Measurements from ENCODE around the gene DNTTIP2.

DNTTIP2 gene

GRCh38 chr1:93905734-93906133 is 26.7 kb upstream of the DNTTIP2 start:
- no peaks in the 10 kb centered on the region for H3K27me3 ChIP-seq (ENCODE audit: insufficient read depth, low read length)
- H3K4me1 ChIP-seq (ENCODE audit: control insufficient read depth, insufficient read depth, low read length, unreplicated experiment), result peaks cover 41% of the 10 kb centered on the region
- H3K79me2 ChIP-seq (ENCODE audit: control insufficient read depth, insufficient read depth, low read length, unreplicated experiment), result peaks cover 65% of the 10 kb centered on the region

GRCh38 chr1:93905051-93905450 is 26.0 kb upstream of the DNTTIP2 start:
- 0 out of 2 replicates have a peak overlapping the region, but pooled peaks have one; percentile 22 for H3K4me3 ChIP-seq (ENCODE audit: low read depth, low read length)
- no peak overlapping the region for H2AFZ ChIP-seq (ENCODE audit: low read length, unreplicated experiment)
- peaks cover 41% of the 10 kb centered on the region for H3K4me1 ChIP-seq (ENCODE audit: control insufficient read depth, insufficient read depth, low read length, unreplicated experiment)
- peaks cover 67% of the 10 kb centered on the region for H3K79me2 ChIP-seq (ENCODE audit: control insufficient read depth, insufficient read depth, low read length, unreplicated experiment)
- peaks cover 4% of the 10 kb centered on the region; the same call in 1 of the 2 replicates for H3K36me3 ChIP-seq (ENCODE audit: insufficient read depth, low read length)
- H3K27me3 ChIP-seq (ENCODE audit: insufficient read depth, low read length), result no peaks in the 10 kb centered on the region
- H3K27ac ChIP-seq (ENCODE audit: low read depth, low read length), result no peak overlapping the region

More at GRCh38 chr1:93905734-93906133, 26.7 kb upstream of the DNTTIP2 start:
- H2AFZ ChIP-seq (ENCODE audit: low read length, unreplicated experiment), result no peak overlapping the region
- H3K36me3 ChIP-seq (ENCODE audit: insufficient read depth, low read length), result peaks cover 4% of the 10 kb centered on the region; the same call in 1 of the 2 replicates
- peak overlapping the region; percentile 43 for H3K27ac ChIP-seq (ENCODE audit: low read depth, low read length)
- H3K4me3 ChIP-seq (ENCODE audit: low read depth, low read length), result peak overlapping the region; percentile 96

DNA sequence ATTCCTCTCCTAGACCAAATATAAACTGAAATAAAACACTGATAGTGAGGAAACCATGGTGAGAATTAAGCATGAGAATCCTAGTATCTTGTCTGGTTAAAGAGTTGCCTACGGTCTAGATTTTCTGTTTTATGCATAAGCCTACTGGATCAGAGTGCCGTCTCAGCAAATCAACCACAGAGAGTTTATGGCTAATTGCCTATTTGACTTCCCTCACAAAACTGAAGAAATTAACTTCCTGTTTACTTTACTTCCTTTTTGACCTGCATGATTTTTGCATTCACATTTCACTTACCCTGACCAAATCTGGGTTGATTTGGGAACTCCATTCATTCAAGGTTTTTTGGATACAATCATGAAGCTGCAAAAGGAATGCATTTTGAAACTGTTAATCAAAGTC is 25.2 kb upstream of the DNTTIP2 start:
- peaks cover 41% of the 10 kb centered on the region for H3K4me1 ChIP-seq (ENCODE audit: control insufficient read depth, insufficient read depth, low read length, unreplicated experiment)
- H3K27me3 ChIP-seq (ENCODE audit: insufficient read depth, low read length), result no peaks in the 10 kb centered on the region
- no peak overlapping the region for H3K27ac ChIP-seq (ENCODE audit: low read depth, low read length)
- H2AFZ ChIP-seq (ENCODE audit: low read length, unreplicated experiment), result no peak overlapping the region
- no peak overlapping the region for H3K4me3 ChIP-seq (ENCODE audit: low read depth, low read length)
- H3K36me3 ChIP-seq (ENCODE audit: insufficient read depth, low read length), result peaks cover 4% of the 10 kb centered on the region; the same call in 1 of the 2 replicates
- peaks cover 72% of the 10 kb centered on the region for H3K79me2 ChIP-seq (ENCODE audit: control insufficient read depth, insufficient read depth, low read length, unreplicated experiment)

- Histone ChIP-seq H3K27ac (ENCODE audit: low read depth, low read length) (no peak overlapping the region), H3K79me2 (ENCODE audit: control insufficient read depth, insufficient read depth, low read length, unreplicated experiment) (peaks cover 44% of the 10 kb centered on the region), H3K36me3 (ENCODE audit: insufficient read depth, low read length) (peaks cover 14% of the 10 kb centered on the region; the same call in 1 of the 2 replicates), H3K4me1 (ENCODE audit: control insufficient read depth, insufficient read depth, low read length, unreplicated experiment) (peaks cover 22% of the 10 kb centered on the region), H3K4me3 (ENCODE audit: low read depth, low read length) (no peak overlapping the region), H3K27me3 (ENCODE audit: insufficient read depth, low read length) (no peaks in the 10 kb centered on the region), H2AFZ (ENCODE audit: low read length, unreplicated experiment) (no peak overlapping the region)
Measured at GRCh38 chr1:93900723-93901504, 21.9 kb upstream of the DNTTIP2 start.

DNA sequence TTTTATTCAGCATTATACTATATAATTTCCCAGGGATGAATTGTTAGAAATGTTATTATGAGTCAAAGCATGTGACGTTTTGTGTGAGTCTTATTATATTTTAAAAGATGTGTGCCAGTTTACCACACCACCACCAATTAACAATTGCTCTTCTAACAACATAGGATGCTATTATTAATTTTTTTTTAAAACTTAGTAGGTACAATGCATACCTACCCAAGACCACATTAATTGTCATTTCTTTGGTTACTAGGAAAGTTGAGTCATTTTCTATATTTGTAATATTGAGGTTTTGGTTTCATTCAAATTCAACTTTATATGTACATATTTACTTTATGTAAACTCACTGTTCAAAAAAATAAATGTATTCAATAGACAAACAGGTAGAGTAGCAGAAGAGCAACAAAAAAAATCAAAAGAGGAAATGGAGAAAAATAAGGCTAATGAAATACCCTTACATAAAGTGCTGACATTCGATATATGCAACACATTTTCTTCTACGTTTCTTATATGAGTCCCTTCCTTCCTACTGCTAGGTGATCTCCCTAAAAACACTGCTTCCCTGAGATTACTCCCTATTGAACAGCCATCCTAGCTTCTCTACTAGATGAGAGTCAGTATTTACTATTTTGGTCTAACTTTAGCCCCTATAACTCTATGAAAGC is 20.7 kb upstream of the DNTTIP2 start:
- no peak overlapping the region for H3K4me3 ChIP-seq (ENCODE audit: low read depth, low read length)
- H3K27me3 ChIP-seq (ENCODE audit: insufficient read depth, low read length), result no peaks in the 10 kb centered on the region
- H3K4me1 ChIP-seq (ENCODE audit: control insufficient read depth, insufficient read depth, low read length, unreplicated experiment), result peaks cover 10% of the 10 kb centered on the region
- H2AFZ ChIP-seq (ENCODE audit: low read length, unreplicated experiment), result no peak overlapping the region
- peaks cover 33% of the 10 kb centered on the region for H3K79me2 ChIP-seq (ENCODE audit: control insufficient read depth, insufficient read depth, low read length, unreplicated experiment)
- peaks cover 17% of the 10 kb centered on the region; the same call in 1 of the 2 replicates for H3K36me3 ChIP-seq (ENCODE audit: insufficient read depth, low read length)
- no peak overlapping the region for H3K27ac ChIP-seq (ENCODE audit: low read depth, low read length)

GRCh38 chr1:93888900-93889299 is 9.9 kb upstream of the DNTTIP2 start:
- H3K36me3 ChIP-seq (ENCODE audit: insufficient read depth, low read length), result peaks cover 19% of the 10 kb centered on the region; the same call in 1 of the 2 replicates
- H3K4me1 ChIP-seq (ENCODE audit: control insufficient read depth, insufficient read depth, low read length, unreplicated experiment), result no peaks in the 10 kb centered on the region
- H3K27ac ChIP-seq (ENCODE audit: low read depth, low read length), result no peak overlapping the region
- H3K4me3 ChIP-seq (ENCODE audit: low read depth, low read length), result no peak overlapping the region
- no peaks in the 10 kb centered on the region for H3K79me2 ChIP-seq (ENCODE audit: control insufficient read depth, insufficient read depth, low read length, unreplicated experiment)
- H2AFZ ChIP-seq (ENCODE audit: low read length, unreplicated experiment), result no peak overlapping the region
- H3K27me3 ChIP-seq (ENCODE audit: insufficient read depth, low read length), result no peaks in the 10 kb centered on the region

DNA sequence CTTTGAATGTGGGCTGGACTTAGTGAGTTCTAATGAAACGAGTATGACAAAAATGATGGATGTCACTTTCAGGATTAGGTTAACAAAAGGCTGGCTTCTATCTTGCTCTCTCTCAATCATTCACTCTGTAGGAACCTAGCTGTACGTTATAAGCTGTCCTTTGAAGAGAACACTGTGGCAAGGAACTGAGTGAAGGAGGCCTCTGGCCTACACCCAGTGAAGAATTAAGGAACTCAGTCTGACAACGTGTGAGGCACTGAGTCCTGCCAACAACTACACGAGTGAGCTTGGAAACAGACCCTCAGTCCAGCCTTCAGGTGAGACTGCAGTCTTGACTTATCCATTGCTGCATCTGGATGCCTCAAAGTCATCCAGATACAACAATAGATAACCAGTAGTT is 3.3 kb upstream of the DNTTIP2 start:
- Histone ChIP-seq H3K36me3 (ENCODE audit: insufficient read depth, low read length) (peaks cover 5% of the 10 kb centered on the region), H3K27ac (ENCODE audit: low read depth, low read length) (no peak overlapping the region), H3K27me3 (ENCODE audit: insufficient read depth, low read length) (no peaks in the 10 kb centered on the region), H3K79me2 (ENCODE audit: control insufficient read depth, insufficient read depth, low read length, unreplicated experiment) (peaks cover 17% of the 10 kb centered on the region), H3K4me1 (ENCODE audit: control insufficient read depth, insufficient read depth, low read length, unreplicated experiment) (peaks cover 7% of the 10 kb centered on the region), H3K4me3 (ENCODE audit: low read depth, low read length) (no peak overlapping the region), H2AFZ (ENCODE audit: low read length, unreplicated experiment) (no peak overlapping the region)

DNA sequence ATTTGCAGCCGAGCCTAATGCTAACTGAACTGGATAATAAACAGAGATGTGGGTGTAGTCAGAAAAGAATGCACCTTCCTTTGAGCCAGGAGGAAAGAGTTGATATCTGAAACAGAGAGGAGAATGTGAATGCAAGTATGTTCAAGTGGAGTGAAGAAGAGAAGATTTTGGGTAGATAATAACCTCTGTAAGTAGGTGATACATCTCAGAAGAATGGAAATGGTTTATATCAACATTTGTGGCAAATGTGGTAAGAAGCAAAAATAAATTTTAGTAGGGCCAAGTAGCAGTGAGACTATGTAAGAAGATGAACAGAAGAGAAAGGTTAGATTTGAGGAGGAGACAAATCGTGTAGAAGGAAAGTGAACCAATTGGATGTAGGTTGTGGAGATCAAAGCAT is 1.7 kb upstream of the DNTTIP2 start:
- peaks cover 21% of the 10 kb centered on the region for H3K4me1 ChIP-seq (ENCODE audit: control insufficient read depth, insufficient read depth, low read length, unreplicated experiment)
- H3K27me3 ChIP-seq (ENCODE audit: insufficient read depth, low read length), result no peaks in the 10 kb centered on the region
- no peak overlapping the region for H2AFZ ChIP-seq (ENCODE audit: low read length, unreplicated experiment)
- H3K36me3 ChIP-seq (ENCODE audit: insufficient read depth, low read length), result peaks cover 18% of the 10 kb centered on the region
- H3K27ac ChIP-seq (ENCODE audit: low read depth, low read length), result no peak overlapping the region
- no peak overlapping the region for H3K4me3 ChIP-seq (ENCODE audit: low read depth, low read length)
- H3K79me2 ChIP-seq (ENCODE audit: control insufficient read depth, insufficient read depth, low read length, unreplicated experiment), result peaks cover 31% of the 10 kb centered on the region

- Histone ChIP-seq H3K4me3 (ENCODE audit: low read depth, low read length) (peak overlapping the region; percentile 88), H3K4me1 (ENCODE audit: control insufficient read depth, insufficient read depth, low read length, unreplicated experiment) (peaks cover 21% of the 10 kb centered on the region), H3K79me2 (ENCODE audit: control insufficient read depth, insufficient read depth, low read length, unreplicated experiment) (peaks cover 40% of the 10 kb centered on the region), H3K27me3 (ENCODE audit: insufficient read depth, low read length) (no peaks in the 10 kb centered on the region), H3K36me3 (ENCODE audit: insufficient read depth, low read length) (peaks cover 39% of the 10 kb centered on the region), H3K27ac (ENCODE audit: low read depth, low read length) (peak overlapping the region; percentile 70), H2AFZ (ENCODE audit: low read length, unreplicated experiment) (peak overlapping the region; percentile 69)
Measured at GRCh38 chr1:93878501-93878888, 511 bp downstream of the DNTTIP2 start.

GRCh38 chr1:93877529-93877928 is 1.5 kb downstream of the DNTTIP2 start:
- Histone ChIP-seq H3K4me3 (ENCODE audit: low read depth, low read length) (peak overlapping the region; percentile 88), H3K27ac (ENCODE audit: low read depth, low read length) (no peak overlapping the region), H3K27me3 (ENCODE audit: insufficient read depth, low read length) (no peaks in the 10 kb centered on the region), H3K79me2 (ENCODE audit: control insufficient read depth, insufficient read depth, low read length, unreplicated experiment) (peaks cover 40% of the 10 kb centered on the region), H3K4me1 (ENCODE audit: control insufficient read depth, insufficient read depth, low read length, unreplicated experiment) (peaks cover 21% of the 10 kb centered on the region), H3K36me3 (ENCODE audit: insufficient read depth, low read length) (peaks cover 45% of the 10 kb centered on the region), H2AFZ (ENCODE audit: low read length, unreplicated experiment) (no peak overlapping the region)
